ENCODE data around the gene PNPLA8.

Gene PNPLA8

DNA sequence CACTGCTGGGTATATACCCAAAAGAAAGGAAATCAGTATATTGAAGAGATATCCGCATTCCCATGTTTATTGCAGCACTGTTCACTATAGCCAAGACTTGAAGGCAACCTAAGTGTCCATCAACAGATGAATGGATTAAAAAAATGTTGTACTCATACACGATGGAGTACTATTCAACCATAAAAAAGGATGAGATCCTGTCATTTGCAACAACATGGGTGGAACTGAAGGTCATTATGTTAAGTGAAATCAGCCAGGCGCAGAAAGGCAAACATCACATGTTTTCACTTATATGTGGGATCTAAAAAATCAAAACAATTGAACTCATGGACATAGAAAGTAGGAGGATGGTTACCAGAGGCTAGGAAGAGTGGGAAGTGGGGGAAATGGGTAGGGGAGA is 89.0 kb downstream of the PNPLA8 start:
- no peak for TF ChIP-seq CTCF (IDR thresholded peaks at IDR 0.05; ENCODE audit: insufficient read depth, low read length)
- TF ChIP-seq POLR2AphosphoS5 (IDR thresholded peaks at IDR 0.05; ENCODE audit: low read depth): no peak
- TF ChIP-seq SPI1 (IDR thresholded peaks at IDR 0.05; ENCODE audit: borderline replicate concordance, low read depth): no peak
- TF ChIP-seq GABPA (IDR thresholded peaks at IDR 0.05; ENCODE audit: low read depth): no peak
- TF ChIP-seq, protein P1, sequence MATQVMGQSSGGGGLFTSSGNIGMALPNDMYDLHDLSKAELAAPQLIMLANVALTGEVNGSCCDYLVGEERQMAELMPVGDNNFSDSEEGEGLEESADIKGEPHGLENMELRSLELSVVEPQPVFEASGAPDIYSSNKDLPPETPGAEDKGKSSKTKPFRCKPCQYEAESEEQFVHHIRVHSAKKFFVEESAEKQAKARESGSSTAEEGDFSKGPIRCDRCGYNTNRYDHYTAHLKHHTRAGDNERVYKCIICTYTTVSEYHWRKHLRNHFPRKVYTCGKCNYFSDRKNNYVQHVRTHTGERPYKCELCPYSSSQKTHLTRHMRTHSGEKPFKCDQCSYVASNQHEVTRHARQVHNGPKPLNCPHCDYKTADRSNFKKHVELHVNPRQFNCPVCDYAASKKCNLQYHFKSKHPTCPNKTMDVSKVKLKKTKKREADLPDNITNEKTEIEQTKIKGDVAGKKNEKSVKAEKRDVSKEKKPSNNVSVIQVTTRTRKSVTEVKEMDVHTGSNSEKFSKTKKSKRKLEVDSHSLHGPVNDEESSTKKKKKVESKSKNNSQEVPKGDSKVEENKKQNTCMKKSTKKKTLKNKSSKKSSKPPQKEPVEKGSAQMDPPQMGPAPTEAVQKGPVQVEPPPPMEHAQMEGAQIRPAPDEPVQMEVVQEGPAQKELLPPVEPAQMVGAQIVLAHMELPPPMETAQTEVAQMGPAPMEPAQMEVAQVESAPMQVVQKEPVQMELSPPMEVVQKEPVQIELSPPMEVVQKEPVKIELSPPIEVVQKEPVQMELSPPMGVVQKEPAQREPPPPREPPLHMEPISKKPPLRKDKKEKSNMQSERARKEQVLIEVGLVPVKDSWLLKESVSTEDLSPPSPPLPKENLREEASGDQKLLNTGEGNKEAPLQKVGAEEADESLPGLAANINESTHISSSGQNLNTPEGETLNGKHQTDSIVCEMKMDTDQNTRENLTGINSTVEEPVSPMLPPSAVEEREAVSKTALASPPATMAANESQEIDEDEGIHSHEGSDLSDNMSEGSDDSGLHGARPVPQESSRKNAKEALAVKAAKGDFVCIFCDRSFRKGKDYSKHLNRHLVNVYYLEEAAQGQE (IDR thresholded peaks at IDR 0.05; ENCODE audit: insufficient replicate concordance, low read depth): no peak
- no peaks in the 10 kb centered on the region for H3K27me3 ChIP-seq (ENCODE audit: insufficient read depth, poor library complexity, severe bottlenecking)
- H3K4me3 ChIP-seq (replicated peaks; ENCODE audit: insufficient read depth, low read length): no peak overlapping the region

GRCh38 chr7:108434010-108434409 is 91.9 kb downstream of the PNPLA8 start:
- no peaks in the 10 kb centered on the region for H3K27me3 ChIP-seq (ENCODE audit: insufficient read depth, poor library complexity, severe bottlenecking)
- TF ChIP-seq CTCF (IDR thresholded peaks at IDR 0.05; ENCODE audit: insufficient read depth, low read length) (no peak), POLR2AphosphoS5 (IDR thresholded peaks at IDR 0.05; ENCODE audit: low read depth) (no peak), GABPA (IDR thresholded peaks at IDR 0.05; ENCODE audit: low read depth) (no peak), SPI1 (IDR thresholded peaks at IDR 0.05; ENCODE audit: borderline replicate concordance, low read depth) (no peak)
- TF ChIP-seq, protein P1 (IDR thresholded peaks at IDR 0.05; ENCODE audit: insufficient replicate concordance, low read depth): no peak
- DNase-seq (ENCODE audit: low read depth in 1 of 2, low spot score in 1 of 2): no peak
- H3K27ac ChIP-seq (replicated peaks): no peak overlapping the region
- no peak overlapping the region for H3K4me3 ChIP-seq (replicated peaks; ENCODE audit: insufficient read depth, low read length)

More for the DNA sequence above, 89.0 kb downstream of the PNPLA8 start:
- no peak for DNase-seq (ENCODE audit: low read depth in 1 of 2, low spot score in 1 of 2)
- no peak overlapping the region for H3K27ac ChIP-seq (replicated peaks)

GRCh38 chr7:108431099-108431498 is 94.8 kb downstream of the PNPLA8 start:
- DNase-seq (ENCODE audit: low read depth in 1 of 2, low spot score in 1 of 2): no peak
- H3K4me3 ChIP-seq (replicated peaks; ENCODE audit: insufficient read depth, low read length): no peak overlapping the region
- TF ChIP-seq, protein P1 (IDR thresholded peaks at IDR 0.05; ENCODE audit: insufficient replicate concordance, low read depth): no peak
- H3K27ac ChIP-seq (replicated peaks): no peak overlapping the region
- H3K27me3 ChIP-seq (ENCODE audit: insufficient read depth, poor library complexity, severe bottlenecking): no peaks in the 10 kb centered on the region

GRCh38 chr7:108430664-108431063 is 95.3 kb downstream of the PNPLA8 start:
- no peak for DNase-seq (ENCODE audit: low read depth in 1 of 2, low spot score in 1 of 2)
- Histone ChIP-seq H3K4me3 (replicated peaks; ENCODE audit: insufficient read depth, low read length) (no peak overlapping the region), H3K27ac (replicated peaks) (no peak overlapping the region), H3K27me3 (ENCODE audit: insufficient read depth, poor library complexity, severe bottlenecking) (no peaks in the 10 kb centered on the region)
- TF ChIP-seq SPI1 (IDR thresholded peaks at IDR 0.05; ENCODE audit: borderline replicate concordance, low read depth): peak; percentile 9; the same call in 1 of the 2 replicates
- no peak for TF ChIP-seq CTCF (IDR thresholded peaks at IDR 0.05; ENCODE audit: insufficient read depth, low read length)
